Brain microvascular endothelial cell (primary cell): ENCODE data around the gene RAP1GAP.
A peak's percentile ranks its signal among the peaks of the same experiment; 100 is the strongest.
"Not testable (repeated sequence)": the region's sequence is repeated elsewhere in the genome, so short reads cannot be mapped to it uniquely, and the experiment has no call there.

Experiments used
- DNase-seq: peaks from one replicate; pipeline ENCODE4 v3.0.0-alpha.2; 2020
- H3K27ac ChIP-seq: fragments of 250-450 bp; sonication (Bioruptor Pico); 2 replicates; pipeline ENCODE4 v1.5.1; 2020; ENCODE audit warnings: mild to moderate bottlenecking, moderate library complexity
- H3K27me3 ChIP-seq: fragments of 250-450 bp; sonication (Bioruptor Pico); replicated peaks from 2 replicates; pipeline ENCODE4 v1.5.1; 2020; ENCODE audit warnings: mild to moderate bottlenecking
- H3K36me3 ChIP-seq: fragments of 250-450 bp; sonication (Bioruptor Pico); replicated peaks from 2 replicates; pipeline ENCODE4 v1.5.1; 2020; ENCODE audit warnings: mild to moderate bottlenecking
- H3K4me3 ChIP-seq: 2 replicates; pipeline ENCODE4 v1.5.1; 2011; ENCODE audit warnings: low read depth, mild to moderate bottlenecking, control low read depth, low read length, moderate library complexity
- CTCF ChIP-seq: IDR thresholded peaks from 2 replicates; pipeline ENCODE4 v1.5.1; 2011; ENCODE audit warnings: low read depth, mild to moderate bottlenecking, moderate library complexity, low read length, control low read depth, inconsistent platforms; ENCODE audit errors: missing control alignments
- in situ Hi-C: cut with HindIII; loops from 2 replicates; pipeline ENCODE4 v1.10.0; 2017; ENCODE audit warnings: low sequenced_read_pairs, low pct_ligation_motif_present

The RAP1GAP gene

GRCh38 chr1:21570528-21570875 lies 98.7 kb downstream of the RAP1GAP start:
- Histone ChIP-seq H3K36me3 (no peaks in the 10 kb centered on the region), H3K27me3 (no peaks in the 10 kb centered on the region), H3K4me3 (no peak overlapping the region), H3K27ac (no peak overlapping the region)
- DNase-seq, result no peak
- TF ChIP-seq CTCF, result no peak
- in situ Hi-C loops, result no loop called here

- in situ Hi-C loops, result no loop called here
- Histone ChIP-seq H3K36me3 (no peaks in the 10 kb centered on the region), H3K27me3 (no peaks in the 10 kb centered on the region), H3K27ac (no peak overlapping the region), H3K4me3 (no peak overlapping the region)
- TF ChIP-seq CTCF, result no peak
- DNase-seq, result no peak
Observed at GRCh38 chr1:21569820-21570527, 99.2 kb downstream of the RAP1GAP start.

- Histone ChIP-seq H3K27ac (no peak overlapping the region), H3K36me3 (no peaks in the 10 kb centered on the region), H3K4me3 (no peak overlapping the region), H3K27me3 (no peaks in the 10 kb centered on the region)
- DNase-seq, result no peak
- TF ChIP-seq CTCF, result no peak
- in situ Hi-C loops, result no loop called here
Observed at GRCh38 chr1:21568809-21569385, 100.3 kb downstream of the RAP1GAP start.

- H3K4me3 ChIP-seq, result no peak overlapping the region
- no peak for DNase-seq
- no peaks in the 10 kb centered on the region for H3K36me3 ChIP-seq
- peak overlapping the region; percentile 21 for H3K27ac ChIP-seq
- H3K27me3 ChIP-seq, result no peaks in the 10 kb centered on the region
- in situ Hi-C loops, result no loop called here
- TF ChIP-seq CTCF, result no peak
Observed at GRCh38 chr1:21568006-21568746, 101.0 kb downstream of the RAP1GAP start.

GRCh38 chr1:21567241-21568005 lies 101.7 kb downstream of the RAP1GAP start:
- Histone ChIP-seq H3K4me3 (no peak overlapping the region), H3K36me3 (no peaks in the 10 kb centered on the region), H3K27ac (peak overlapping the region; percentile 21), H3K27me3 (no peaks in the 10 kb centered on the region)
- DNase-seq, result peak; percentile 56
- no peak for TF ChIP-seq CTCF
- in situ Hi-C loops, result no loop called here

- H3K36me3 ChIP-seq, H3K27me3 ChIP-seq, H3K4me3 ChIP-seq, DNase-seq, H3K27ac ChIP-seq, in situ Hi-C loops: not testable (repeated sequence)
Observed at GRCh38 chr1:21566361-21566760, 102.8 kb downstream of the RAP1GAP start.
